ENCODE measurements around the gene CGB8.
"Not testable (repeated sequence)": the region's sequence is repeated elsewhere in the genome, so short reads cannot be mapped to it uniquely, and the experiment has no call there.

- not testable (repeated sequence) for TF ChIP-seq CTCF (IDR thresholded peaks at IDR 0.05); EP300 (IDR thresholded peaks at IDR 0.05); CHD2 (IDR thresholded peaks at IDR 0.05; ENCODE audit: low read length, partially characterized antibody); POLR2A (IDR thresholded peaks at IDR 0.05; ENCODE audit: low read length); MYC (IDR thresholded peaks at IDR 0.05; ENCODE audit: borderline replicate concordance, low read length); RCOR1 (IDR thresholded peaks at IDR 0.05; ENCODE audit: low read depth, low read length); NPAS2 (CRISPR knock-in tag; IDR thresholded peaks at IDR 0.05; ENCODE audit: borderline replicate concordance); CEBPB (IDR thresholded peaks at IDR 0.05); RAD21 (conservative IDR thresholded peaks at IDR 0.05 in 1 of 2, IDR thresholded peaks at IDR 0.05 in 1 of 2); SMC3 (IDR thresholded peaks at IDR 0.05)
- TF ChIP-seq, protein P1, sequence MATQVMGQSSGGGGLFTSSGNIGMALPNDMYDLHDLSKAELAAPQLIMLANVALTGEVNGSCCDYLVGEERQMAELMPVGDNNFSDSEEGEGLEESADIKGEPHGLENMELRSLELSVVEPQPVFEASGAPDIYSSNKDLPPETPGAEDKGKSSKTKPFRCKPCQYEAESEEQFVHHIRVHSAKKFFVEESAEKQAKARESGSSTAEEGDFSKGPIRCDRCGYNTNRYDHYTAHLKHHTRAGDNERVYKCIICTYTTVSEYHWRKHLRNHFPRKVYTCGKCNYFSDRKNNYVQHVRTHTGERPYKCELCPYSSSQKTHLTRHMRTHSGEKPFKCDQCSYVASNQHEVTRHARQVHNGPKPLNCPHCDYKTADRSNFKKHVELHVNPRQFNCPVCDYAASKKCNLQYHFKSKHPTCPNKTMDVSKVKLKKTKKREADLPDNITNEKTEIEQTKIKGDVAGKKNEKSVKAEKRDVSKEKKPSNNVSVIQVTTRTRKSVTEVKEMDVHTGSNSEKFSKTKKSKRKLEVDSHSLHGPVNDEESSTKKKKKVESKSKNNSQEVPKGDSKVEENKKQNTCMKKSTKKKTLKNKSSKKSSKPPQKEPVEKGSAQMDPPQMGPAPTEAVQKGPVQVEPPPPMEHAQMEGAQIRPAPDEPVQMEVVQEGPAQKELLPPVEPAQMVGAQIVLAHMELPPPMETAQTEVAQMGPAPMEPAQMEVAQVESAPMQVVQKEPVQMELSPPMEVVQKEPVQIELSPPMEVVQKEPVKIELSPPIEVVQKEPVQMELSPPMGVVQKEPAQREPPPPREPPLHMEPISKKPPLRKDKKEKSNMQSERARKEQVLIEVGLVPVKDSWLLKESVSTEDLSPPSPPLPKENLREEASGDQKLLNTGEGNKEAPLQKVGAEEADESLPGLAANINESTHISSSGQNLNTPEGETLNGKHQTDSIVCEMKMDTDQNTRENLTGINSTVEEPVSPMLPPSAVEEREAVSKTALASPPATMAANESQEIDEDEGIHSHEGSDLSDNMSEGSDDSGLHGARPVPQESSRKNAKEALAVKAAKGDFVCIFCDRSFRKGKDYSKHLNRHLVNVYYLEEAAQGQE (IDR thresholded peaks at IDR 0.05): not testable (repeated sequence)
- TF ChIP-seq, protein P2, sequence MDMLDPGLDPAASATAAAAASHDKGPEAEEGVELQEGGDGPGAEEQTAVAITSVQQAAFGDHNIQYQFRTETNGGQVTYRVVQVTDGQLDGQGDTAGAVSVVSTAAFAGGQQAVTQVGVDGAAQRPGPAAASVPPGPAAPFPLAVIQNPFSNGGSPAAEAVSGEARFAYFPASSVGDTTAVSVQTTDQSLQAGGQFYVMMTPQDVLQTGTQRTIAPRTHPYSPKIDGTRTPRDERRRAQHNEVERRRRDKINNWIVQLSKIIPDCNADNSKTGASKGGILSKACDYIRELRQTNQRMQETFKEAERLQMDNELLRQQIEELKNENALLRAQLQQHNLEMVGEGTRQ (IDR thresholded peaks at IDR 0.05): not testable (repeated sequence)
Observed at GRCh38 chr19:49038111-49038510, 10.8 kb downstream of the CGB8 start.

Measured in A549 (cell line).